ENCODE measurements around the gene NPHS1. TPM values are rescaled to one million over a fixed set of nuclear protein-coding genes. Genes with fewer than 3 reads are reported as not detected.

Gene NPHS1
- total RNA-seq, 2 donors from 2014 or later = 14.0 to 33.6 TPM

DNA sequence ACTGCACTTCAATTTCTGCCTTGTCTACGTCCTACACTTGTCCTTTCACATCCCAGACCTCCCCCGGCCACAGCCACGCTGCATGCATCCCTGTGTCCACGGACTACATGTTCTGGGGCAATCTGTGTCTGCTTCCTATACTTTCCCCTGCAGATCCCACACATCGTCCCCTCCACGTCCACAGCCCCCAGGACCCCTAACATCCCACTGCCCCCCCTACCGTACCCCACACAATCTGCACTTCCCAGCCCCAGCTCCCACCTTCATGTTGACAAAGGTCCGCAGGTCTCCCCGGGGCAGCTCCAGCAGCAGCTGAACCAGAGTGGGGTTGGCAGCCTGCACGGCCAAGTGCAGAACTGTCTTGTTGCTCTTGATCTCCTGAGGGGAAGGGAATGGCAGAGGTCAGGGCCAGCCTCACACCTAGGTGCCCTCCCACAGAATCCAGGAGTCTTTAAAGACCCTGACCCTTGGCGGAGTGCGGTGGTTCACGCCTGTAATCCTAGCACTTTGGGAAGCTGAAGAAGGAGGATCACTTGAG, 37.9 kb upstream of the NPHS1 start:
- Histone ChIP-seq H3K4me1 (no peaks in the 10 kb centered on the region), H3K4me3 (no peak overlapping the region), H3K27ac (no peak overlapping the region), H3K27me3 (no peaks in the 10 kb centered on the region), H3K36me3 (replicated peaks in 1 of 2; ENCODE audit: insufficient read depth in 1 of 2, low read depth in 2 of 2) (peaks cover 4 to 12% of the 10 kb centered on the region in 2 donors), H3K9me3 (no peaks in the 10 kb centered on the region)
- ATAC-seq (no peak), DNase-seq (no peak)
- no peak for TF ChIP-seq POLR2A (IDR thresholded peaks at IDR 0.05)
- TF ChIP-seq, protein P1, sequence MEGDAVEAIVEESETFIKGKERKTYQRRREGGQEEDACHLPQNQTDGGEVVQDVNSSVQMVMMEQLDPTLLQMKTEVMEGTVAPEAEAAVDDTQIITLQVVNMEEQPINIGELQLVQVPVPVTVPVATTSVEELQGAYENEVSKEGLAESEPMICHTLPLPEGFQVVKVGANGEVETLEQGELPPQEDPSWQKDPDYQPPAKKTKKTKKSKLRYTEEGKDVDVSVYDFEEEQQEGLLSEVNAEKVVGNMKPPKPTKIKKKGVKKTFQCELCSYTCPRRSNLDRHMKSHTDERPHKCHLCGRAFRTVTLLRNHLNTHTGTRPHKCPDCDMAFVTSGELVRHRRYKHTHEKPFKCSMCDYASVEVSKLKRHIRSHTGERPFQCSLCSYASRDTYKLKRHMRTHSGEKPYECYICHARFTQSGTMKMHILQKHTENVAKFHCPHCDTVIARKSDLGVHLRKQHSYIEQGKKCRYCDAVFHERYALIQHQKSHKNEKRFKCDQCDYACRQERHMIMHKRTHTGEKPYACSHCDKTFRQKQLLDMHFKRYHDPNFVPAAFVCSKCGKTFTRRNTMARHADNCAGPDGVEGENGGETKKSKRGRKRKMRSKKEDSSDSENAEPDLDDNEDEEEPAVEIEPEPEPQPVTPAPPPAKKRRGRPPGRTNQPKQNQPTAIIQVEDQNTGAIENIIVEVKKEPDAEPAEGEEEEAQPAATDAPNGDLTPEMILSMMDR (IDR thresholded peaks at IDR 0.05) = no peak
- intact Hi-C loops (cut with DNase I) = no loop called here
- WGBS, 2 donors = 87 to 90% methylated on average over 9 to 10 of the region's 13 CpGs

DNA sequence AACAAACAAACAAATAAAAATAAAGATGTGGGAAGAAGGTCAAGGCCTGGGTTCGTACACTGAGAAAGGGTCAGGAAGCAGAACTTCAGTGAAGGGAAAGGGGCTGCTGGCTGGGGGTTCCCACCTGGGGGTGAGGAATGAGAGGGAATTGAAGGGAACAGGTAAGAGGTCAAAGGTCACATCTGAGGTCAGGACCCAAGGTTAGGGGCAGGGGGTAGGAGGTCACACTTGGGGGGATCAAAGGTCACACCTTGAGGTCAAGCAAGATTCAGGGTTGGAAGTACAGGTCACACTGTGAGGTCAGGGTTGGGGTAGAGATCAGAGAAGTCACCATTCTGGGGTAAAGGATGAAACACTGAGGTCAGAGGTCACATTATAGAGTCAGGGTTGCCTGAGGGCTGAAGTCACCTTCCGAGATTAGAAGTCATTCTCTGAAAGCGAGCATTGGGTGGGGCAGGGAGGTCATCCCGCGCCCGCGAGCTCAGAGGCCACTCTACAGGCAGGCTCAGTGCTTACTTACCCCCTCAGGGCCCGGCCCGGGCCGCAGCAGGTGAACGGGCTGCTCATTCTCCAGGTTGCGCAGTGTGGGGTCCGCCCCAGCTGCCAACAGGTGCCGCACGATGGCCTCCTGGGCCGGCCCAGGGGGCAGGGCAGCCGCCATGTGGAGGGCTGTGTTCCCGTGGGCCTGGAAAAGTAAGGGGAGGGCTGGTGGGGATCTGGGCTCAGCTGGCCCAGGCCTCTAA, 37.2 kb upstream of the NPHS1 start:
- intact Hi-C loops (cut with DNase I) = loop anchor here (5.0 kb wide), 1 partner anchor 38 kb away; no protein-coding TSS in a partner anchor
- ATAC-seq = no peak
- peaks cover 4 to 12% of the 10 kb centered on the region in 2 donors for H3K36me3 ChIP-seq (replicated peaks in 1 of 2; ENCODE audit: insufficient read depth in 1 of 2, low read depth in 2 of 2)
- H3K27ac ChIP-seq = no peak overlapping the region
- no peaks in the 10 kb centered on the region for H3K4me1 ChIP-seq
- no peak for DNase-seq
- no peaks in the 10 kb centered on the region for H3K9me3 ChIP-seq
- TF ChIP-seq, protein P1 (IDR thresholded peaks at IDR 0.05) = no peak
- TF ChIP-seq POLR2A (IDR thresholded peaks at IDR 0.05) = no peak
- no peaks in the 10 kb centered on the region for H3K27me3 ChIP-seq
- no peak overlapping the region for H3K4me3 ChIP-seq
- WGBS, 2 donors = 96% methylated on average over 17 to 18 of the region's 18 CpGs

DNA sequence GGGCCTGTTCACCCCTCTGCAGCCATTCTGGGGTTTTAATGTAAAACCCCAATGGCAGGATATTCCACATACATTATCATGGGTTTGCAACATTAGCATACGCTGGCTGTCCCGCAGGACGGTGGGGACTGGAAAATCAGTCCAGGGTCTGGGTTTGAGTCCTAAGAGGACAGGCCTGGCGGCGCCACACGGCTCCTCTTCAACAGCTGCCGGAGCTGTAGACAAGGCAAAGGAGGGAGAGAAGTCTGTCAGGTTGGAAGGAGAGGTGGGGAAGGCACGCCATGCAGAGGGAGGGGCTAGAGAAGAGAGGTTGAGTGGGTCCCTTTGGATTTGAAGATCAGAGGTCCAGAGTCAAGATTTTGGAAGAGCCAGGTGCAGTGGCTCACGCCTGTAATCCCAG, 36.1 kb upstream of the NPHS1 start:
- DNase-seq (no peak), ATAC-seq (no peak)
- Histone ChIP-seq H3K27ac (no peak overlapping the region), H3K36me3 (replicated peaks in 1 of 2; ENCODE audit: insufficient read depth in 1 of 2, low read depth in 2 of 2) (peaks cover 4 to 12% of the 10 kb centered on the region in 2 donors), H3K27me3 (no peaks in the 10 kb centered on the region), H3K4me3 (no peak overlapping the region), H3K4me1 (no peaks in the 10 kb centered on the region), H3K9me3 (no peaks in the 10 kb centered on the region)
- intact Hi-C loops (cut with DNase I) = loop anchor here (5.0 kb wide), 1 partner anchor 39 kb away; no protein-coding TSS in a partner anchor
- no peak for TF ChIP-seq POLR2A (IDR thresholded peaks at IDR 0.05)
- TF ChIP-seq, protein P1 (IDR thresholded peaks at IDR 0.05) = no peak
- 89 to 92% methylated on average over 9 of the region's 9 CpGs for WGBS, 2 donors

DNA sequence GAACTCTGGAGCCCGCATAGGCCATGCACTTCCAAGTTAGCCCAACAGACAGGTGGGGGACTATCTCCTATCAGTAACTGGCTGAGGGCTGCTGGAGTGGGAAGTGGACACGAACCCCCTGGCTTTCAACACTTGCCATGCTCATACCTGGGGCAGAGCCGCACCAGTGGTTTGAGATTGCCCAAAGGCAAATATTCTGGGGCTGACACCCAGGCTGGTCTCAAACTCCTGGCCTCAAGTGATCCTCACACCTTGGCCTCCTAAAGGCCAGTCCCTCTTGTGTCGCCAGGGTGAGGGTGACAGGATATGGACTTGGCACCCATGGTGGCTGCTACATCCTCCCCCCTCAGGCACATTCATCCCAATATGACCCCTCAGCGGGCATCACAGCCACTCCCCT, 34.9 kb upstream of the NPHS1 start:
- intact Hi-C loops (cut with DNase I) = loop anchor here (5.0 kb wide), 1 partner anchor 40 kb away; no protein-coding TSS in a partner anchor
- Histone ChIP-seq H3K27ac (no peak overlapping the region), H3K9me3 (no peaks in the 10 kb centered on the region), H3K4me3 (no peak overlapping the region), H3K27me3 (no peaks in the 10 kb centered on the region), H3K36me3 (replicated peaks in 1 of 2; ENCODE audit: insufficient read depth in 1 of 2, low read depth in 2 of 2) (peaks cover 4 to 12% of the 10 kb centered on the region in 2 donors), H3K4me1 (no peaks in the 10 kb centered on the region)
- WGBS, 2 donors = 85 to 95% methylated on average over 5 of the region's 5 CpGs
- DNase-seq (no peak), ATAC-seq (no peak)
- TF ChIP-seq, protein P1 (IDR thresholded peaks at IDR 0.05) = no peak
- no peak for TF ChIP-seq POLR2A (IDR thresholded peaks at IDR 0.05)
